HL-60 (cell line): Measurements from ENCODE around the gene PTPRD.

Experiments
- CTCF ChIP-seq: IDR thresholded peaks from one replicate; pipeline ENCODE4 v1.5.1; 2011; ENCODE audit warnings: low read length, control low read depth, inconsistent platforms; ENCODE audit not compliant: insufficient read depth
- POLR2AphosphoS5 ChIP-seq: IDR thresholded peaks from 2 replicates; pipeline ENCODE4 v1.6.1; 2012; ENCODE audit warnings: low read depth
- REST ChIP-seq: IDR thresholded peaks from 2 replicates; pipeline ENCODE4 v1.6.1; 2012; ENCODE audit warnings: low read depth; ENCODE audit not compliant: insufficient replicate concordance

- TF ChIP-seq CTCF, result no peak
- TF ChIP-seq POLR2AphosphoS5, result no peak
- TF ChIP-seq REST, result no peak
Measured at GRCh38 chr9:10005206-10005605, 607.6 kb downstream of the PTPRD start.
